Dendritic cell treated with granulocyte-macrophage colony-stimulating factor and Interleukin-4, amounts not matched to agents 40 ng/mL and 50 ng/mL, for 4 days (primary cell): ENCODE data around the gene IFI35.

Experiments used
- H3K27ac Mint-ChIP-seq: one replicate; pipeline ENCODE4 v1.8.0; 2022; ENCODE audit warnings: mild to moderate bottlenecking, mixed read lengths
- H3K27me3 Mint-ChIP-seq: one replicate; pipeline ENCODE4 v1.8.0; 2022; ENCODE audit warnings: mild to moderate bottlenecking, mixed read lengths
- H3K36me3 Mint-ChIP-seq: one replicate; pipeline ENCODE4 v1.8.0; 2022; ENCODE audit warnings: low read depth, mixed read lengths
- H3K4me1 Mint-ChIP-seq: one replicate; pipeline ENCODE4 v1.8.0; 2022; ENCODE audit warnings: low read depth, mixed read lengths
- H3K4me3 Mint-ChIP-seq: one replicate; pipeline ENCODE4 v1.8.0; 2022; ENCODE audit warnings: mild to moderate bottlenecking, moderate library complexity, mixed read lengths
- H3K9me3 Mint-ChIP-seq: one replicate; pipeline ENCODE4 v1.8.0; 2022; ENCODE audit warnings: mixed read lengths
- intact Hi-C: fragments of 100-400 bp; cut with micrococcal nuclease; formaldehyde crosslinking; loops from one replicate; pipeline ENCODE4 v1.15.0; 2022

Gene IFI35

DNA sequence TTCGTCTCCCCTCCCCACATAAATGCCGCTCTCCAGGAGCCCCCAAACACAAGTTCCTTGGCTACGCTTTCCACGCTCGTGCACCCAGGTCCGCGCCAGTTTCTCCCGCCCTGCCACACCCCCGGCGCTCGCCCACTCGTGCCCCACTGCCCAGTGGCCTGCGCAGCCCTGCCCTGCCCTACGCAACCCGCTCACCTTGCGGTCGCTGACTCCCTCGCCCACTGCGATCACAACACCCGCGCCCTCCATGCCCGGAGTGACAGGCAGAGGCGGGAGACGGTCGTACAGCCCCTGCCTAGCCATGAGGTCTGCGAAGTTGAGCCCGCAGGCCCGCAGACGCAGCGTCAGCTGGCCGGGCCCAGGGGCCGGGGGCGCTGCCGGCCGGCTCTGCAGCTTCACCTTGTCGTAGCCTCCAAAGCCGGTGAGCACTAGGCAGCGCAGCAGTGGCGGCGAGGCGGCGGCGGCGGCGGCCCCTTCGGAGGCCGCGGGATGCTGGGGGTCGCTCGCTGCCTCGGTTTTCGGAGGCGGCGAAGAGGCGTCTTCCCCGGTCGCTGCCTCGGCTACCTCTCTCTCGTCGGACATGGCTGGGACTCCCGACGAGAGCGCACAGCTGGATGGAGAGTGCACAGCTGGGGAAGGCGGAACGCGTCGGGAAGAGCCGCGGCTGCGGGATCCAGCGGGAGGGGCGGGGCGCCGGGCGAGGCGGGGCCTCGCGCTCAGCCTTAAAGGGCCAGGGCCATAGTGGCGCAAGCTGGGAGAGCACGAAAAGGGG is 15.3 kb downstream of the IFI35 start, which contains the start of gene VAT1:
TSS of gene VAT1 (minus strand) at position 645 of the 772 bp plus-strand sequence. CDS start at position 582, 63 bp downstream.
- Mint-ChIP-seq H3K4me1 (peaks cover 48% of the 10 kb centered on the region), H3K4me3 (peak within 1 kb of the TSS; percentile 98)

DNA sequence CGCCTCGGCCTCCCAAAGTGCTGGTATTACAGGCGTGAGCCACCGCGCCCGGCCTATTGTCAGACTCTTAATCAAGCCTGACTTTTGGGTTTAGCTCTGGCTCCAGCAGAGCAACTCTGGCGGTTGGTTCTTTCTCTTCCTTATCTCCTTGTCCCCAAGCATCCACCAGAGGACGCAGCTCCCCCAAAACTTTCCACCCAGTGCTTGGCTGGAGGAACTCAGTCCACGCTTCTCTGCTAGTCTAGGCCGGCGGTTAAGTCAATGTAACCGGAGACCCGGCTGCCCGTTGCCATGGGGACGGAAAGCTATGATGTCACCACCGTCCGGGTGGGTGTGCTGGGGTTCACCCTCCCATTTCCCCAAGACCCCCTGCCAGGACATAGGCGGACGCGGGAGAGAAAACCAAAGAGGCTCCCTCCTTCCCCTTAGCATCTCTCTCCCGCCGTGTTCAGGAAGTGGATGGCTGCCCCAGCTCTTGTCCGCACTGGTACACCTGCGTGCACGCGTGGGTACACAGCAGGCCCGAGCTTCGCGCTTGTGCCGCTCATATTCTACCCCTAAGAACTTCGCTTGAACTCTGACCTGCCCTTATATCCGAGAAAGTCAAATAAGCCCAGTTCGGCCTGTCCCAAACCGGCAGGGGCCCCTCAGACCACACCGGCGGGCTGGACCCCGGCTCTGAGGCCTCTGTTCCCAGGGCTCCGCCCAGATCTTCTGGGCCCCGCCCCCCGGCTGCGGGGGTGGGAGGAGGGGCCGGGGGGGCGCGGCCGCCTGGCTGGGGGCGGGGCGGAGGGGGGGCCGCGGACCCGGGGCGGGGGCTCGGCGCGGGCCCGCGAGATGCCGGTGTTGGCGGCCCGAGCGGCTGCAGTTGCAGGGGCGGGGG is 18.1 kb downstream of the IFI35 start, which contains the start of gene RND2:
TSS of gene RND2 (plus strand) at position 825 of the 883 bp plus-strand sequence. CDS start 117 bp downstream, outside the sequence.
- Mint-ChIP-seq H3K4me1 (peaks cover 42% of the 10 kb centered on the region), H3K36me3 (peaks cover 27% of the 10 kb centered on the region), H3K27ac (peak within 1 kb of the TSS; percentile 83), H3K9me3 (no peaks in the 10 kb centered on the region), H3K4me3 (peak within 1 kb of the TSS; percentile 79), H3K27me3 (peaks cover 16% of the 10 kb centered on the region)
- intact Hi-C loops = loop anchor here (2.0 to 5.0 kb wide), 2 partner anchors 103 to 144 kb away; partner anchors contain the start of gene BRCA1

More for the DNA sequence above, 15.3 kb downstream of the IFI35 start, which contains the start of gene VAT1:
- H3K27ac Mint-ChIP-seq = peak within 1 kb of the TSS; percentile 91
- peaks cover 13% of the 10 kb centered on the region for H3K27me3 Mint-ChIP-seq
- H3K9me3 Mint-ChIP-seq = no peaks in the 10 kb centered on the region
- H3K36me3 Mint-ChIP-seq = peaks cover 51% of the 10 kb centered on the region
- intact Hi-C loops = loop anchor here (5.0 kb wide), 1 partner anchor 105 kb away; the partner anchor contains the start of gene BRCA1

DNA sequence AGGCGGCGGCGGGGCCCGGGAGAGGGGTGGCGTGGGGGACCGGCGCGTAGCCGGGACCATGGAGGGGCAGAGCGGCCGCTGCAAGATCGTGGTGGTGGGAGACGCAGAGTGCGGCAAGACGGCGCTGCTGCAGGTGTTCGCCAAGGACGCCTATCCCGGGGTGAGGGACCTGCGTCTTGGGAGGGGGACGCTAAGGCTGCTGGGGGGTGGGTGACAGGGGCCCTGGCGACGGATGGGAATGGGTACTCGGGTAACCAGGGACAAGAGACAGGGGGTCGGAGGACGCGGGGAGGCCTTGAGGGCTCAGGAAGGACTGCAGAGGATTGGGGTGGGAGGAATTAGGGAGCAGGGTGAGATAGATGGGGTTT is 18.7 kb downstream of the IFI35 start:
- Mint-ChIP-seq H3K4me1 (peaks cover 36% of the 10 kb centered on the region), H3K27ac (peak overlapping the region; percentile 83)
- intact Hi-C loops = loop anchor here (2.0 kb wide), 1 partner anchor 144 kb away; no protein-coding TSS in a partner anchor

DNA sequence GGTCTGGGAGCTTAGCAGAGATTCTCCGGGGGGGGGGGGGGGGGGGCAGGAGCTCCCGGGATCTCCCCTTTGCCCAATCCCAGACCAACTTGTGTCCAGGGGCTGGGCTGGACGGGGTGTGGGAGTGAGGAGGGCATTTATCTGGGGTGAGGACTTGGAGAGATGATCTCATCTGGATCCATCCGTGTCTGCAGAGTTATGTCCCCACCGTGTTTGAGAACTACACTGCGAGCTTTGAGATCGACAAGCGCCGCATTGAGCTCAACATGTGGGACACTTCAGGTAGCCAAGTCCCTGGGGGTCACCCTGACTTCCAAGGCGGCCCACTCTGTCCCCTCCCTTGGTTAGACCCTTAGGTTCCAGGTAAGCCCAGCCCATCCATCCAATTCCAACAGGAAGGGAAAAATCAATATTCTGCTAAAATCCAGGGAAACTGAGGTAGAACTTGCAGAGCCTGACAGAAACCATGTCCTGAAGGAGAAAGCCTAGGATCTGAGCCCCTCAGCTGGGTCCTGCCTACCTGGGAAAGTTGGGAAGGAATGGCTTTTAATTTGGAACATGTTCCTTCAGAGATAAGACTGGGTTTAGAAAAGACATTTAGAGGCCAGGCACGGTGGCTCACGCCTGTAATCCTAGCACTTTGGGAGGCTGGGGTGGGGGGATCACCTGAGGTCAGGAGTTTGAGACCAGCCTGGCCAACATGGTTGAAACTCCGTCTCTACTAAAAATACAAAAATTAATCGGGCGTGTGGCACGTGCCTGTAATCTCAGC is 19.4 kb downstream of the IFI35 start:
- no peak overlapping the region for H3K27ac Mint-ChIP-seq
- no peaks in the 10 kb centered on the region for H3K9me3 Mint-ChIP-seq
- intact Hi-C loops = loop anchor here (2.0 kb wide), 1 partner anchor 143 kb away; no protein-coding TSS in a partner anchor
- peaks cover 16% of the 10 kb centered on the region for H3K27me3 Mint-ChIP-seq
- peaks cover 14% of the 10 kb centered on the region for H3K36me3 Mint-ChIP-seq
- peak overlapping the region; percentile 34 for H3K4me3 Mint-ChIP-seq
- peaks cover 30% of the 10 kb centered on the region for H3K4me1 Mint-ChIP-seq

More for the DNA sequence above, 18.7 kb downstream of the IFI35 start:
- H3K27me3 Mint-ChIP-seq = peaks cover 16% of the 10 kb centered on the region
- H3K4me3 Mint-ChIP-seq = peak overlapping the region; percentile 34
- H3K36me3 Mint-ChIP-seq = peaks cover 20% of the 10 kb centered on the region
- no peaks in the 10 kb centered on the region for H3K9me3 Mint-ChIP-seq

DNA sequence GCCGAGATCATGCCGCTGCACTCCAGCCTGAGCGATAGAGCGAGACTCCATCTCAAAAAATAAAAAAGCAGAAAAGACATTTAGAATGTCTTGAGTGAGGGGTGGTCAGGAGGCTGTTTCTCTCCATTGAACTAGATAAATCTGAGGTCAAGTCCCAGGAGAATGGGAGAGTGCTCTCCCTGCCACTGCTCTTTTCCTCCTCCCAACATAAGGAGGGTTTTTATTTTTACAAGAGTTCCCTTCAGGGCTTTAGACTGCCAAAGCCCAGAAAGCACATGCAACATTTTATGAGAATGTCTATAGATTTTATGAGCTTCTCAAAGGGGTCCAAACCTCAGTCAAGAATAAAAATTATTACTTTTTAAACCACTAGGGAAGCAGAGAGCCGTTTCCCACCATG is 20.0 kb downstream of the IFI35 start:
- peaks cover 16% of the 10 kb centered on the region for H3K27me3 Mint-ChIP-seq
- peaks cover 26% of the 10 kb centered on the region for H3K4me1 Mint-ChIP-seq
- intact Hi-C loops = no loop called here
- H3K4me3 Mint-ChIP-seq = no peak overlapping the region
- H3K27ac Mint-ChIP-seq = no peak overlapping the region
- H3K36me3 Mint-ChIP-seq = peaks cover 7% of the 10 kb centered on the region
- H3K9me3 Mint-ChIP-seq = no peaks in the 10 kb centered on the region

DNA sequence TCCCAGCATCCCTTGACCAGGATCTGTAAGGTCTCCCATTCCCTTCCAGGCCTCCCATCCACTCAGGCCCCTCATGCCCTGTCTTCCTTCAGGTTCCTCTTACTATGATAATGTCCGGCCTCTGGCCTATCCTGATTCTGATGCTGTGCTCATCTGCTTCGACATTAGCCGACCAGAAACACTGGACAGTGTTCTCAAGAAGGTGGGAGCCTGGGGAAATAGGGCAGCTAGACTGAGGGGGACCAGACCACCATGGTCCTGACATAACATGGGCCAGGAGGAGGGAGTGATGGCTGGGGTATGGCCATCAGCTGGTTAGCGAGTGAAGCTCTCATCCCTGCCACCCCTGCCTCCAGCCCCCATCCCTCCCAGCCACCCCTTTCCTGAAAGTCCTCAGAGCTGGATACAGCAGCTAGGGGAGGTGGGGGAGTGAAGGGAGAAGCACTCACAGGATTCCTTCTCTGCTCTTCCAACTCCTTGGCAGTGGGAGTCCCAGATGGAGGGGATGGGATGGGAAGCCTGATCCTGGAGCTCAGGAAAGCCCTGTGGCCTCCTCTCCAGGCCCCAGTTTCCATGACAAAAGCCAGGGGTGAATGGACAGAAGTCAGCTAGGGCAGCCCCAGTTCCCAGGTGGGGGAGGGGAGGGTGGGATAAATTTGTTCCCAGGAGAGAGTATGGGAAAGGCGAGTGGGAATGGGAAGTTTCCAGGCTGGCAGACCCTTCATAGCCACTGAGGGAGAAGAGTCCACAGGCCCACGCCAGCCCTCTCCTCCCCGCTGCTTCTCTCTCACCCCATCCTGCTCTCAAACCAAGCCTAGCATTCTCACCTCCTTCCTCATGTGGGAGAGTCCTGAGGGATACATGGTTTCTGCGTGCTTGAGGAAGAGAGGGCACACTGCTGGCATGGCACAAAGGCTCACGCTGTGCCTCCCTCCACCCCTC is 20.8 kb downstream of the IFI35 start:
- peaks cover 16% of the 10 kb centered on the region for H3K27me3 Mint-ChIP-seq
- no peaks in the 10 kb centered on the region for H3K36me3 Mint-ChIP-seq
- intact Hi-C loops = no loop called here
- H3K9me3 Mint-ChIP-seq = no peaks in the 10 kb centered on the region
- H3K4me3 Mint-ChIP-seq = no peak overlapping the region
- no peak overlapping the region for H3K27ac Mint-ChIP-seq
- peaks cover 26% of the 10 kb centered on the region for H3K4me1 Mint-ChIP-seq

DNA sequence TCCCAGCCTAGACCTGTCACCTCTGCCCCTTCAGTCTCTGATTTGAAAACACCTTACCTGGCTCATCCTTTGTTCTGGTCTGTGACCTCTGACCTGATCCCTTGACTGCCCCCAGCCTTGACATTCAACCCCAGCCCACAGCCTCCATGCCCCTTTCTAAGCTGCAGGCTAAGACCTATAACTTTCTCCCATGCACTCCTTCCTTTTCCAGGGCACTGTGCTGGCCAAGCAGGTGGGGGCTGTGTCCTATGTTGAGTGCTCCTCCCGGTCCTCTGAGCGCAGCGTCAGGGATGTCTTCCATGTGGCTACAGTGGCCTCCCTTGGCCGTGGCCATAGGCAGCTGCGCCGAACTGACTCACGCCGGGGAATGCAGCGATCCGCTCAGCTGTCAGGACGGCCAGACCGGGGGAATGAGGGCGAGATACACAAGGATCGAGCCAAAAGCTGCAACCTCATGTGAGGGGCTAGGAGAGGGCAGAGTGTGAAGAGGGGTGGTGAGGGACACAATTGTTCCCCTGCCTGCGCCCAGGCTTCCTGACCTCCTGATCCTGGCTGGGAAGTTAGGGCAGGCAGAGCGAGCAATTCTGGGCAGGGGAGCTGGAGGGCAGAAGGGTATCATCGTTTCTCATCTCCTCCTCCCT is 21.8 kb downstream of the IFI35 start:
- peaks cover 26% of the 10 kb centered on the region for H3K4me1 Mint-ChIP-seq
- H3K27me3 Mint-ChIP-seq = peaks cover 16% of the 10 kb centered on the region
- H3K36me3 Mint-ChIP-seq = no peaks in the 10 kb centered on the region
- intact Hi-C loops = no loop called here
- no peak overlapping the region for H3K4me3 Mint-ChIP-seq
- H3K9me3 Mint-ChIP-seq = no peaks in the 10 kb centered on the region
- no peak overlapping the region for H3K27ac Mint-ChIP-seq

DNA sequence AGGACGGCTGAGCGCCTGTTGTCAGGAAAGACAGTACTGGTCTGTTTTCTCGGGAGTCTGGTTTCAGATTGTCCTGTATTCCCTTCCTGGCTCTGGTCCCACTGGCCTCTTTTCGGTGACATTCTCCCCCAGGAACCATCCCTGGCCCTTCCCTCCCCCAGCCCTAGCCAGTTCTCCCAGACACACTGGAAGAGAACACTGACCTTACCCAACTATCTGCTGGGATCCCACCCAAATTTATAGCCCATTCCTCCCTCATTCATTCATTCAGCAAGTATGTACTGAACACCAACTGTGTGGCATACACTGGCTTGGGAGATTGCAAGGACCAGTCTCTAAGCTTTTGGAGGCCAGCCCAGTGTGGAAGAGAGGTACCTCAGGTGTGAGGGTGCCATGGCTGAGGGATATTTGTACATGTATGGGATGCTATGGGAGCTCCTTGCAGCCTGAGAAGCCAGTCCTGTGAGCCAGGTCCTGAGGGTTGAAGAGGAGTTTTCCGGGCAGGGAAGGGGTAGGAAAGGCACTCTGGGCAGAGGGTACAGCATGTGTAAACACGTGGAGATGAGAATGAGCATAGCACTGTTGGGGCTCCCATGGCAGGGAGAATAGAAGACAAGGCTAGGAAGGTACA is 23.7 kb downstream of the IFI35 start:
- intact Hi-C loops = no loop called here
- peaks cover 15% of the 10 kb centered on the region for H3K4me1 Mint-ChIP-seq
- H3K27me3 Mint-ChIP-seq = peaks cover 6% of the 10 kb centered on the region
- H3K4me3 Mint-ChIP-seq = no peak overlapping the region
- no peaks in the 10 kb centered on the region for H3K36me3 Mint-ChIP-seq
- no peaks in the 10 kb centered on the region for H3K9me3 Mint-ChIP-seq
- no peak overlapping the region for H3K27ac Mint-ChIP-seq

DNA sequence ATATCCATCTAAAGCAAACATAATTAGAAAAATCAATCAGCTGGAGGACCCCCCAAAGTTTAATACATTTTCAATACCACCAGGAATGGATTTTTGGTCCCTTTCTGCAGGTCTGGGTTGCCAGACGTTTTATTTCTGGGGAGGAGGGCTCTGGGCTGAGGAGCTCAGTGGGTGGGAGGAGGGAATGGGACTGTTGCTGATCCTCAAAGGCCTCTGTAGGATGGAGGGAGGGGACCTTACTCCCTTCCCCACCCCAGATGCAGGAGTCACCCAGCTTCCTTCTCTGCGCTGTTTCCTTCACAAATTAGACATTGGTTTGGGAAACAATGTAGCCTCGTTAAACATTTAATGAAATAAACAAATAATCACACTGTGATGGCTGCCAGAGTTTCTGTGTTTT is 25.1 kb downstream of the IFI35 start:
- Mint-ChIP-seq H3K9me3 (no peaks in the 10 kb centered on the region), H3K27me3 (peaks cover 3% of the 10 kb centered on the region), H3K4me1 (peaks cover 12% of the 10 kb centered on the region), H3K4me3 (no peak overlapping the region), H3K36me3 (no peaks in the 10 kb centered on the region), H3K27ac (no peak overlapping the region)
- intact Hi-C loops = no loop called here

DNA sequence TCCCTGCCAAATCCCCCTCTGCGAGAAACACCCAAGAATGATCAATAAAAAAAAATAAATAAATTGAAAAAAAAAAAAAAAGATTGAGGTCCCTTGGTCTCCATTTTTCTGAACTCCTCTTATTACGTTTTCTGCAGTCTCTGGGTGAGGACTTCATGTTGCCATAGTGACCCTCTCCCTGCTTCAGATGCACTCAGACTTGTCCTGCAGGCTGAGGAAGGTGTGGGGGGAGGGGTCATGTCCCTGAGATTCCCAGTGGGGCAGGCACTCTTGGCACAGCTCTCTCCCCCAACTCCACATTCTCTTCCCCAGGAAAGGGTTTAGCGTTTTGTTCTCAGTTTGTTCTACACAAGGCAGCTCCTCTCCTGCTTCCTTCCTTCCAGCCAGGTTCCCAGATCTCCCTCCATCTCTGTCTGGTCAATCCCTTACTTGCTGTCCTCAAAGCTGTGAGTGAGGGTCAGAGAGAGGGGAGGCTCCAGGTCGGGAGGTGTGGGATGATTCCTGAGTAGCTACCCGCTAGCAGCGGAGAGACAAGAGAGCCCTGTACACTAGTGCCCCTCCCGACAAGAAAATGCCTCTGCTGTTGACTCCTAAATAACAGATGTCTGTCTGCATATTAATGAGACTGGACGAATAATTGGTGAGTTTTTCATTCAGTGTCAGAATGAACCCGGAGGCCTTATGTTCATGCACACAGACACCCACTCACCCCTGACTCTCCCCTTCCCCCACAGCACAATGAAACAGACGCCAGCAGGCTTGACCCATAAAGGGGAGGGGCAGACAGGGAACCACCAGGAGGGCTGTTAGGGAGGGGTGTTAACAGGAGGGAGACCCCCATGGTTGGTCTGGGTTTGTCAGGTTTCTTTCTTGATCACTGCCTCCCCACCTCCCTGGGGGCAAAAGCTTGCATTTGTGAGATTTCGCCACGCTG is 27.6 kb downstream of the IFI35 start:
- intact Hi-C loops = no loop called here
- Mint-ChIP-seq H3K36me3 (no peaks in the 10 kb centered on the region), H3K9me3 (no peaks in the 10 kb centered on the region), H3K27ac (no peak overlapping the region), H3K4me3 (no peak overlapping the region), H3K4me1 (peaks cover 2% of the 10 kb centered on the region), H3K27me3 (no peaks in the 10 kb centered on the region)

DNA sequence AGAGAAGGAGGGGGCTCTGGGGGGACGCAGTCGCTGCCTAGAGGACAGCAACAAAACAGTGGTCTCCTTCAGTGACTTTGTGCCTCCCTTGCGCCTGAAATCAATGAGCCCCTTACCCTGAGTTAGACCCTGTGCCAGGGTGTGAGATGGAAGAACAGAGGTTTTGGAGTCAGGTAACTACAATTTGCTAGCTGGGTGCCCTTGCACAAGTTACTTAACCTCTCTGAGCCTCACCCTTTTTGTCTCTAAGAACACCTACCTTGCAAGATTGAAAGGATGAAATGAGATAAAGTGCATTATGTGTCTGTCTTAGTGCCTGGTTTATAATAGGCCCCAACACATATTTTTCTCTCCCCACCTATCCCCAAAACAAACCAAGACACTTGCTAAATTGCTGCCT is 28.3 kb downstream of the IFI35 start:
- Mint-ChIP-seq H3K4me3 (no peak overlapping the region), H3K27me3 (no peaks in the 10 kb centered on the region), H3K27ac (no peak overlapping the region), H3K9me3 (no peaks in the 10 kb centered on the region), H3K36me3 (no peaks in the 10 kb centered on the region), H3K4me1 (no peaks in the 10 kb centered on the region)
- intact Hi-C loops = no loop called here
